ENCODE measurements around the gene EXOC6B. TPM values are rescaled to one million over a fixed set of nuclear protein-coding genes. Genes with fewer than 3 reads are reported as not detected.

EXOC6B gene
- total RNA-seq, 1 donor = 9.0 TPM

DNA sequence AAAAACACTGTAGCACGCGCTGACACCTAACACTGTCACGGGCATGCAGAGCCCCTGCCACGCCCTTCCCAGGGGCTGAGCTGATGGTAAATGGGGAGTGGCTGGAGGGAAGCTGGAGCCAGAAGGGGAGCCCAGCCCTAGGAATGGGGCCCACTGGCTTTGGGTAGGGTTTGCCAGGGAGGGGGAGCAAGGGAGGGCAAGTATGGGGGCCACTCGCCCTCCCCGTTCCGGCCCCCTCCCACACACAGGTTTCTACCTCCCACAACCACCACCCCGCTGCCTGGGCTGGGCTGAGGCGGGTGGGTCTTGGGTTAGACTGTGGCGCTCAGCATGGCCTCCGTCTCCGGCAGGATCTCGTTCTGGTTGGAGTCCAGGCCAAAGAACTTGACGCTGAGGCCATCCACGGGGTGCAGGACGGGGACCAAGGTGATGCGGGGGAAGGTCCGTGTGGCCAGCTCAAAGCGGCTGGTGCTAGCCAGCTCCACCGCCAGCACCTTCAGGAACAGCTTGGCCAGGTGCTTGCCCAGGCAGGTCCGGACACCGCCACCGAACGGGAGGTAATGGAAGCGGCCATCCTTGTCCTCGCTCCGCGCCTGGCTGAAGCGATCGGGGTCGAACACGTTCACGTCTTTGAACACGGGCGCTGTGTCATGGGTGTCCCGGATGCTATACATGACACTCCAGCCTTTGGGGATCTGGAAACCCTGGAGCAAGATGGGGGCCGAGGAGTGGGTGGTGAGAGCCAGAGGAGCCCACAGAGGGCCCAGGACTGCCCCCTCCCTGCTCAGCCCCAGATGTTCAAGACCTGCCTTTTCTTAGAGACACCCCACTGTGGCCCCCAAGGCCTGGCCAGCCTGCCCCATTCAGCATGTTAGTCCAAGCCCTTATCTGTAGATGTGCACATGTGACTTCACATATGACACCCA is 693.7 kb downstream of the EXOC6B start:
- Histone ChIP-seq H3K27me3 (ENCODE audit: insufficient read depth, low read length) (no peaks in the 10 kb centered on the region), H3K4me1 (ENCODE audit: insufficient read depth, low read length) (no peaks in the 10 kb centered on the region), H3K9me3 (ENCODE audit: low read depth, low read length) (no peaks in the 10 kb centered on the region), H3K4me3 (ENCODE audit: low read length) (no peak overlapping the region)

DNA sequence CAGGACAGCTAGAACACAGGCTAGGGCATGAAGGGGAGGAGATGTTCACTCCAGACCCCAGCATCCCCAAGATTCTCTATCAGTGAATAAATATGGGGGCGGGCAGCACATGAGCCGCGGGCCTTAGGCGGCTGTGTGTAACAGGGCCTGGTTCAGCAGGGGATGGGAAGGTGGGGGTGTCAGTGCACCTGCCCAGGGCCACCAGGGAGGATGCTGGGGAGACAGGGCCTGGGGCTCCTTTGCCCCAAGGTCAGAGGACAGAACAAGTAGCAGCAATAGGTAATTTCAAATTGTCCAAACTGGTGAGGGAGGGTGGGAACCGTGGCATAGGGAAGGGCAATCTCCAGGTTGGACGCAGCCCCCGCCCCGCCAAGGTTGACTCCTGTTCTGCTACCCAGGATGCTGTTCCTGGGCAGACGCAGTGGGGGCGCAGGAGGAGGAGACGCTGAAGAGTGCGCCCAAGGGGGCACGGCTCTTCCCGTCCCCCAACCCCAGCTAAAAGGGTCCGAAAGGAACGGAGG is 694.4 kb downstream of the EXOC6B start:
- Histone ChIP-seq H3K9me3 (ENCODE audit: low read depth, low read length) (no peaks in the 10 kb centered on the region), H3K27me3 (ENCODE audit: insufficient read depth, low read length) (no peaks in the 10 kb centered on the region), H3K4me1 (ENCODE audit: insufficient read depth, low read length) (no peaks in the 10 kb centered on the region), H3K4me3 (ENCODE audit: low read length) (no peak overlapping the region)

DNA sequence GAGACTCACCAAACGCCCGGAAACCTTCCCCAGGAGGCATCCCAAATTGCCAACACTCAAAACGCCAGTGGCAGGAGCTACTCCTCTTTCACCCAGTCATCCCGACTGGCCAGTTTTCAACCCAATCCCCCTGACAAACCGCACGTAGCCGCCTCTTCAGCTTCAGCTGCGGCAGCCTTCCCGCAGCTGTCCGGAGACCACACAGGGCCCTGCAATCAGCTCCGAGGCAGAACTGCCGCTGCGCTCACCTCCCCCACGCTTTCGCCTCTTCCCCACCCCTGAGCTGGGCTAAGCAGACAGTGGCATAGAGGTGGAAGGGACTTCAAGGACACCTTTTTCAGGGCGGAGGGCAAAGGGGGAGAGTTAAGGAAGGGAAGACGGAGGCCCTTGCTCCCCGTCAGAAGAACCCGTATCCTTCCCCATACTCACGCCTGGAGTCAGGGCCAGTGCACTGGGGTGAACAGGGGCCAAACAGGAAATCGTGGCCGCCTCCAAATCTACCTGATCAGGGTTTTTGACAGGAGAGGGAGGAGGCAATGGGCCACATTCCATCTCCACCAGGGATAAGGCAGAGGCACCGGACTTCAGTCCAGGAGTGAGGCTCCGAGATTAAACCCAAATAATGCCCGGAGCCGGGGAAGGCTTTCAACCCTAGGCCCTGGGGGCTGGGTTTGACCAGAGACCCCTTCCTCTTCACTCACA is 695.0 kb downstream of the EXOC6B start:
- H3K9me3 ChIP-seq (ENCODE audit: low read depth, low read length) = no peaks in the 10 kb centered on the region
- no peaks in the 10 kb centered on the region for H3K27me3 ChIP-seq (ENCODE audit: insufficient read depth, low read length)
- H3K4me3 ChIP-seq (ENCODE audit: low read length) = no peak overlapping the region
- no peaks in the 10 kb centered on the region for H3K4me1 ChIP-seq (ENCODE audit: insufficient read depth, low read length)

DNA sequence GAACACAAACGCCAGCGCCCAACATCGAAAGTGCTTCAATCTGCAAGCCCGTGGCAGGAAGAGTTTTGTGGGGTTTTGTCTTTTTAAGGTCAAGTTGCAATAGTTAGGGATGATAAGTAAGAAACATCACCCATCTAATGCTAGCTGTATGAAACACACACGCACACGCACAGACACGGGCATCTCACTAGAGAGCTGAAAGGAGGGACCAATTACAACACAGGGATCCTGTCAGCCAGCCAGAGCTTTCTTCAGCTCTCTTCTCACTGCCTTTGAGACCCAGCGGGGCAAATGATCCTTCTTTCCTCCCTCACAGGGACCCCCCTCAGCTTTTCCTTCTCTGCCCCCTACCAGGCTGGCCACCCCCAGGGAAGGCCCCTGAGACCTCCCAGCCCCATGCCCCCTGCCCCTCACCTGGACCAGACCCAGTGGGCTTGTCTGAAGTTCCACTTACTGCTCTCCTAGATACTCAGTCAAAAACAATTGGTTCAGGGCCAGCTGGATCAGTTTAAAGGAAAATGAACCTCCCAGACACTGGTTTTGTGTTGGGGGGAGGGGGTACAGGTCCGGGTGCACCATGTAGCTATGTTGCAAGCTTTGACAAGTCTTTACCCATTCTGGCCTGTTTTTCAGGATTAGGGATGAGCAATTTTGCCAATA is 696.0 kb downstream of the EXOC6B start:
- Histone ChIP-seq H3K27me3 (ENCODE audit: insufficient read depth, low read length) (no peaks in the 10 kb centered on the region), H3K4me1 (ENCODE audit: insufficient read depth, low read length) (no peaks in the 10 kb centered on the region), H3K9me3 (ENCODE audit: low read depth, low read length) (no peaks in the 10 kb centered on the region), H3K4me3 (ENCODE audit: low read length) (no peak overlapping the region)

DNA sequence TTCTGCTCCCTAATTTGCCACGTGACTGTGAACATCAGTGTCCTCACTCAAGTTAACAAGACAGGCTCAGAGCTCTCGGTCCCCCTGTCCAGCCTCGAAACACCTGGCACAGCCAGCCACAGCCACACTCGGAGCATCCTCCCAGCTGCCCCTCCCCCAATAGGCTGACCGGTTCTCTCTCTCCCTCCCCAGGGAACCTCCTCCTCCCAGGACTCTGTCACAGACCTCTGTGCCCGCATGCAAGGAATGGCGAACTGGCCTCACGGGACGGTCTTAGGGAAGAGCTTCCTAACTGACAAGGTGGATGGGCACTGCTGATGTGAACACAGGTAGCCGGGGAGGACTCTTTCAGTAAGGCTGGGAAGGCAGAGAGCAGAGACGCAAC is 697.0 kb downstream of the EXOC6B start:
- no peaks in the 10 kb centered on the region for H3K9me3 ChIP-seq (ENCODE audit: low read depth, low read length)
- H3K4me1 ChIP-seq (ENCODE audit: insufficient read depth, low read length) = no peaks in the 10 kb centered on the region
- H3K27me3 ChIP-seq (ENCODE audit: insufficient read depth, low read length) = no peaks in the 10 kb centered on the region
- H3K4me3 ChIP-seq (ENCODE audit: low read length) = no peak overlapping the region

DNA sequence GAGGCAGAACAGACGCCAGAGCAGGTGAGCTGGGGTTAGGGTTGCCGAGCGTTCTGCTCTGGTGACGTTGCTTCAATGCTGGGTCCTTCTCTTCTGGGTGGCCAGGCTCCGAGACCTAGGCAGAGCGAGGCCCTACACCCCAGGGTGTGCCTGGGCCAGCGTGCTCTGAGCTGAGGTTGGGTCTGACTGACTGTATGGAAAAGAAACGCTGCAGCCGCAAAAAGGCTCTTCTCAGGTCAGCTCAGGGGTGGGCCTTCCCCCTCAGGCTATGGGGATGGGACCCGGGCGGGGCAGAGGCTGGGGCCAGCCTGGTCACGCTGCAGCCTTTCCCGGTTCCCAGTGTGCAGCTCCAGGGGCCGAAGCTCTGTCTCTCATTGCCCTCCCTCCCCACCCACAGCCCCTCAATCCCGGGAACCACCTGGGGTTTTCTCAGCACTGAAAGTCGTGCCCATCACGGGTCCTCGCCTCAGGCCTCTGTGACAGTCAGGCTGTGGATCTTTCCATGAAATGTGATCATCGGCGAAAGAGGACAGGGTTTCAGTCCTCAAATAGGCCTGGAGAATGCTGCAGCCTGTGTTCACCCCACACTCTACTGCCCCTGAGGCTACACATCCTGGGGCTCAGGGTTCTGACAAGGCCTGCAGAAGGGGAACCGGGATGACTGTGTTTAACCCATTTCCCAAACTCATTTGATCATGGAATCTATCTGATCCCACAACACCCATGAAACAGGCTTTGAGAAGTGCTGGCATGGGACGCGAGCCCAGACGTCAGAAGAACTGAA is 697.6 kb downstream of the EXOC6B start:
- Histone ChIP-seq H3K27me3 (ENCODE audit: insufficient read depth, low read length) (no peaks in the 10 kb centered on the region), H3K9me3 (ENCODE audit: low read depth, low read length) (no peaks in the 10 kb centered on the region), H3K4me1 (ENCODE audit: insufficient read depth, low read length) (no peaks in the 10 kb centered on the region), H3K4me3 (ENCODE audit: low read length) (no peak overlapping the region)

DNA sequence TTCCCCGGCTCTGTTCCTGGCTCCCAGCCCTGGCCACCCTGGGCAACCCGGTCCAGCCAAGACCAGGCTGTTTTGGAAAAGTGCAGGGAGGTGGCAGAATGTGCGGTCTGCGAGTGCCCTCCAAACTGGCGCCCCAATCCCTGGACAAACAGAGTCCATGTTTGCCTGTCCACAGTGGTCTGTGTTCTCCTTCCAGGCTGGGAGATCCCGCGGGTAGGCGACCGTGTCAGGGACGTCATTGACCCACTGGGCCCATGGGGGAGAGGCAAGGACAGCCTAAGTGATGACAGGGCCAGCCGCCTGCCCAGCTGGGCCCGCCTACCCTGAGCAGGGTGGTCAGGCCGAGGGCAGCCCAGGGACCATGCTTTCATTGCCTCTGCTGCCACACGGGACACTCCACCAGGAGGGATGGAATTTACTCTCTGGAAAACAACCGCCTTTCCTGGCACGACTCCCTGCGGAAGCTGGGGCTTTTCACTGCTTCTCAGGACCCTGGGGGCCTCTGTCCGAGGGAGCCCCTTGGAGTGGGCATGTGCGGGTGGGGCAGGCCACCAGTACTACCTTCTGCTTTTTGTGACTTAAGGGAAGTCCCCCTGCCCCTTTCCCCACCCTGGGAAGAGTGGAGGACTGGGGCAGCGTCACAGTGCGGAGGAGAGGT is 698.3 kb downstream of the EXOC6B start:
- Histone ChIP-seq H3K9me3 (ENCODE audit: low read depth, low read length) (no peaks in the 10 kb centered on the region), H3K27me3 (ENCODE audit: insufficient read depth, low read length) (no peaks in the 10 kb centered on the region), H3K4me3 (ENCODE audit: low read length) (no peak overlapping the region)

DNA sequence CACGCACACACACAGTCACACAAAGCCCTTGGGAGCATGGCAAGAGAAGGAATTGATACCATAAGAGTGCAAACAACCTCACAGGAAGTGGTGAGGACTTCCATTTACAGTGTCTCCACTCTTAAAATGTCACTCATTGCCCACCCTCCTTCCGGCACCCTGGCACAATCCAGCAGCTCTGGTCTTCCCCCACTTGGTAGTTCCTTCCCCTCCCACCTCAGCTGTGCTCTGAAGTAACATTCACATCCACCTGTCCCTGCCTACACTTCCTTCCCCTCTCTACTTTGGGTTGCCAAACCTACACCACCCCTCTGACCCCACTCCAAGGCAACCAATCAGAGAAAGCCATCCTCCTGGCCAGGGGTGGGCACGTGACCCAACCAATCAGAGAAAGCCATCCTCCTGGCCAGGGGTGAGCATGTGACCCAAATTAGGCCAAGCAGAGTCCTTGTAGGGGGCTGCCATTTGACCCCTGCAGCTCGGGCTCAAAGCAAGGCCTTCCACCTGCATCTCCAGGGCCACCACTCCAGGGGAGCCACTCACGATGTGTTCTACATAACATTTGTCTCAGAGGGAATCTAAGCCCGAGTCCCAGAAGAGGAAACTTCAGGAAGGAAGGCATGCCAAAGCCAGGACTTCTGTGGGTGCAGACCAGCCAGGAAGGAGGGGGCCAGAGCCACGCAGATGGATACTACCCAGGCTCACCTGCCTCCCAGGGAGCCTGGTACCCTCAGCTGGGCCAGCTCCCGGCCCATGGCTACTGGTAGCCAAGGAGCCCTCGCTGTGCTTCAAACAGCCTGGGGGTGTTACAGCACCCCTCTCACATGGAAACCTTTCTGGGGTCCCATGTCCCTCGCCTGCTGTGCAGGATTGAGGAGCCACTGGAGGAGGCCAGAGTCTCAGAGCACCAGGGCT is 699.4 kb downstream of the EXOC6B start:
- H3K9me3 ChIP-seq (ENCODE audit: low read depth, low read length) = no peaks in the 10 kb centered on the region
- H3K4me1 ChIP-seq (ENCODE audit: insufficient read depth, low read length) = no peaks in the 10 kb centered on the region
- no peaks in the 10 kb centered on the region for H3K27me3 ChIP-seq (ENCODE audit: insufficient read depth, low read length)
- H3K4me3 ChIP-seq (ENCODE audit: low read length) = no peak overlapping the region

More for the DNA sequence above, 698.3 kb downstream of the EXOC6B start:
- H3K4me1 ChIP-seq (ENCODE audit: insufficient read depth, low read length) = no peaks in the 10 kb centered on the region

Other genes starting within 250 kb of the EXOC6B start
- gene SPR, start 61.4 kb upstream of the EXOC6B start, total RNA-seq = 1.2 TPM
- gene EMX1, start 91.5 kb upstream of the EXOC6B start, total RNA-seq = not detected
- 8.9 TPM for gene SFXN5, start 245.7 kb upstream of the EXOC6B start, total RNA-seq

Data from mononuclear cell (primary cell).